SK-N-SH (cell line): Measurements from ENCODE around the gene CRTC1. TPM values are rescaled to one million over a fixed set of nuclear protein-coding genes. Genes with fewer than 3 reads are reported as not detected.

Experiments used
- CTCF ChIA-PET: fragments of 300-600, 350-600 bp; formaldehyde crosslinking; extraction: SDS; loops from one replicate; lab custom pipeline; 2021; lab: Yijun Ruan, JAX
- POLR2A ChIA-PET: fragments of 350-600 bp; sonication (Branson Sonifier 250); formaldehyde crosslinking; extraction: SDS; loops from one replicate; lab custom pipeline; 2020; ENCODE audit warnings: antibody characterized with exemption, inconsistent platforms; lab: Yijun Ruan, JAX
- DNase-seq: peaks from one replicate; pipeline ENCODE4 v3.0.0; 2012
- H2AFZ ChIP-seq: fragments of 200-600 bp; sonication (generic); 2 replicates; pipeline ENCODE4 v1.8.1; 2016; ENCODE audit warnings: antibody characterized with exemption, mild to moderate bottlenecking, low read depth
- H3F3A ChIP-seq: fragments of 200-600 bp; sonication (generic); replicated peaks from 2 replicates; pipeline ENCODE3; 2016; ENCODE audit warnings: antibody characterized with exemption, mild to moderate bottlenecking; ENCODE audit not compliant: insufficient read depth
- H3K27ac ChIP-seq, 2 experiments: fragments of 200-500 bp in 1 of 2; fragments of 200-600 bp in 1 of 2; sonication (Bioruptor generic) in 1 of 2; sonication (generic), shearing (Covaris generic) in 1 of 2; 2 replicates each; pipeline versions ENCODE4 v1.5.1 to v1.6.1; 2014 to 2016; ENCODE audit warnings: low read depth in 2 of 2, inconsistent platforms in 1 of 2, low read length in 1 of 2, mild to moderate bottlenecking in 1 of 2, mixed read lengths in 1 of 2
- H3K27me3 ChIP-seq: fragments of 200-600 bp; sonication (generic), shearing (Covaris generic); 2 replicates; pipeline ENCODE4 v1.6.1; 2016; ENCODE audit warnings: mixed run types; ENCODE audit not compliant: insufficient read depth
- H3K36me3 ChIP-seq, 2 experiments: fragments of 200-500 bp in 1 of 2; fragments of 200-600 bp in 1 of 2; sonication (Bioruptor generic) in 1 of 2; sonication (generic) in 1 of 2; replicated peaks in 1 of 2; 2 replicates each; pipeline versions ENCODE3 to v1.5.1; 2014 to 2016; ENCODE audit warnings: low read length in 1 of 2, mild to moderate bottlenecking in 1 of 2; ENCODE audit not compliant: insufficient read depth in 2 of 2, control insufficient read depth in 1 of 2
- H3K4me1 ChIP-seq, 2 experiments: fragments of 200-500 bp in 1 of 2; fragments of 200-600 bp in 1 of 2; sonication (Bioruptor generic) in 1 of 2; sonication (generic), shearing (Covaris generic) in 1 of 2; 2 replicates each; pipeline versions ENCODE4 v1.5.1 to v1.6.1; 2014 to 2016; ENCODE audit warnings: low read depth in 1 of 2, low read length in 1 of 2, mixed run types in 1 of 2; ENCODE audit not compliant: insufficient read depth in 2 of 2, control insufficient read depth in 1 of 2
- H3K4me2 ChIP-seq: fragments of 200-600 bp; sonication (generic), shearing (Covaris generic); 2 replicates; pipeline ENCODE4 v1.6.1; 2017; ENCODE audit warnings: mixed run types
- H3K4me3 ChIP-seq, 2 experiments: fragments of 200-500 bp in 1 of 2; fragments of 200-600 bp in 1 of 2; sonication (Bioruptor generic) in 1 of 2; sonication (generic), shearing (Covaris generic) in 1 of 2; 2 replicates each; pipeline versions ENCODE4 v1.5.1 to v1.8.1; 2014 to 2016; ENCODE audit warnings: low read depth in 2 of 2, inconsistent platforms in 1 of 2, low read length in 1 of 2, mild to moderate bottlenecking in 1 of 2, mixed read lengths in 1 of 2, moderate library complexity in 1 of 2
- H3K79me2 ChIP-seq: fragments of 200-600 bp; sonication (generic); 2 replicates; pipeline ENCODE4 v1.8.1; 2017; ENCODE audit warnings: mild to moderate bottlenecking; ENCODE audit not compliant: insufficient read depth
- H3K9ac ChIP-seq: fragments of 200-600 bp; sonication (generic); 2 replicates; pipeline ENCODE4 v1.6.1; 2017; ENCODE audit warnings: mixed run types
- H3K9me2 ChIP-seq: fragments of 200-600 bp; sonication (generic); 2 replicates; pipeline ENCODE4 v1.6.1; 2017; ENCODE audit warnings: mixed run types
- H3K9me3 ChIP-seq: fragments of 200-600 bp; sonication (generic); 2 replicates; pipeline ENCODE4 v1.6.1; 2017; ENCODE audit warnings: mixed run types, mild to moderate bottlenecking, moderate library complexity
- H4K20me1 ChIP-seq: fragments of 200-600 bp; sonication (generic); 2 replicates; pipeline ENCODE4 v1.6.1; 2017; ENCODE audit warnings: mild to moderate bottlenecking, mixed run types; ENCODE audit not compliant: insufficient read depth
- CHD2 ChIP-seq: fragments of 150-350 bp; IDR thresholded peaks from 2 replicates; pipeline ENCODE4 v1.6.1; 2018; ENCODE audit warnings: low read length; ENCODE audit not compliant: partially characterized antibody
- ELF1 ChIP-seq: IDR thresholded peaks from 2 replicates; pipeline ENCODE4 v1.4.0; 2012
- EP300 ChIP-seq, 2 experiments: IDR thresholded peaks; 2 replicates each; pipeline versions ENCODE4 v1.4.0 to v1.6.1; 2012; ENCODE audit warnings: borderline replicate concordance in 1 of 2, low read depth in 1 of 2, low read length in 1 of 2
- FOXJ3 ChIP-seq: sonication (generic); formaldehyde crosslinking; IDR thresholded peaks from 2 replicates; pipeline ENCODE4 v1.5.1; 2020; ENCODE audit warnings: mild to moderate bottlenecking, missing genetic modification reagents
- GABPA ChIP-seq: IDR thresholded peaks from 2 replicates; pipeline ENCODE4 v1.4.0; 2012; ENCODE audit warnings: low read depth, mild to moderate bottlenecking
- GATA2 ChIP-seq: sonication (generic); formaldehyde crosslinking; IDR thresholded peaks from 2 replicates; pipeline ENCODE4 v1.5.0; 2020; ENCODE audit warnings: mild to moderate bottlenecking, missing genetic modification reagents
- JUND ChIP-seq: IDR thresholded peaks from 2 replicates; pipeline ENCODE4 v1.4.0; 2012
- NFIC ChIP-seq: IDR thresholded peaks from 2 replicates; pipeline ENCODE4 v1.4.0; 2012; ENCODE audit warnings: borderline replicate concordance
- RAD21 ChIP-seq: IDR thresholded peaks from 2 replicates; pipeline ENCODE4 v1.6.1; 2012; ENCODE audit warnings: mild to moderate bottlenecking, low read length
- RCOR1 ChIP-seq: fragments of 150-350 bp; IDR thresholded peaks from 2 replicates; pipeline ENCODE4 v1.6.1; 2017; ENCODE audit warnings: antibody characterized with exemption, low read length
- RXRA ChIP-seq: IDR thresholded peaks from 2 replicates; pipeline ENCODE4 v1.4.0; 2012; ENCODE audit warnings: low read depth, mild to moderate bottlenecking, borderline replicate concordance
- SIN3A ChIP-seq: IDR thresholded peaks from 2 replicates; pipeline ENCODE4 v1.6.1; 2012; ENCODE audit warnings: low read depth, mild to moderate bottlenecking, low read length, moderate library complexity, borderline replicate concordance
- SMC3 ChIP-seq: IDR thresholded peaks from 2 replicates; pipeline ENCODE4 v1.6.1; 2012; ENCODE audit warnings: low read depth, low read length, improper control_type of control experiment
- USF2 ChIP-seq: fragments of 150-350 bp; IDR thresholded peaks from 2 replicates; pipeline ENCODE4 v1.6.1; 2017; ENCODE audit warnings: antibody characterized with exemption, low read length, low read depth, borderline replicate concordance
- ZBTB33 ChIP-seq: IDR thresholded peaks from 2 replicates; pipeline ENCODE4 v1.4.0; 2012; ENCODE audit warnings: low read depth, borderline replicate concordance
- WGBS: methylation state at CpG from one replicate; pipeline ENCODE4 v1.1.6; 2017; ENCODE audit warnings: low lambda C conversion rate; 5-methylcytosine and 5-hydroxymethylcytosine counted together
- polyA plus RNA-seq, 3 experiments: library from polyadenylated mRNA; depleted of rRNA; stranded (reverse); fragments of >200 nt; gene quantifications; 2 replicates each; pipeline ENCODE4 v1.2.3, GENCODE V29; 2012
- TF ChIP-seq, protein P1 (sequence below): IDR thresholded peaks from 2 replicates; pipeline ENCODE4 v1.4.0; 2012; ENCODE audit warnings: low read depth
- TF ChIP-seq, protein P2 (sequence below): IDR thresholded peaks from 2 replicates; pipeline ENCODE4; 2012
- TF ChIP-seq, protein P3 (sequence below): fragments of 200-600 bp; sonication (generic); IDR thresholded peaks from 2 replicates; pipeline ENCODE4 v1.6.1; 2017; ENCODE audit warnings: antibody characterized with exemption, mild to moderate bottlenecking, moderate library complexity

The CRTC1 gene
- polyA plus RNA-seq, 1 of the 3 experiments (the other 2 are of a cell fraction), result 5.0 TPM

GRCh38 chr19:18684642-18684993 lies 1.1 kb downstream of the CRTC1 start:
- WGBS, result 100% methylated on average over 1 of the region's 3 CpGs
- peaks cover 15% of the 10 kb centered on the region; the same call in 1 of the 2 replicates for H4K20me1 ChIP-seq
- TF ChIP-seq SMC3, result no peak
- TF ChIP-seq, all 33 proteins: peak for 0
- Histone ChIP-seq H3K9me2 (no peaks in the 10 kb centered on the region), H3K27me3 (no peaks in the 10 kb centered on the region), H3K4me2 (peak overlapping the region; percentile 89), H3K79me2 (peaks cover 51% of the 10 kb centered on the region), H3K4me1 (peaks cover 0 to 15% of the 10 kb centered on the region in 2 experiments; a peak in 1 of 4 replicates), H3K9ac (no peak overlapping the region; the same call in 1 of the 2 replicates), H2AFZ (no peak overlapping the region), H3K4me3 (peak overlapping the region; percentile 59 to 67), H3F3A (no peaks in the 10 kb centered on the region), H3K36me3 (no peaks in the 10 kb centered on the region), H3K9me3 (no peaks in the 10 kb centered on the region), H3K27ac (no peak overlapping the region; a peak in 1 of 4 replicates)
- POLR2A ChIA-PET, result no interaction called here
- DNase-seq, result no peak
- CTCF ChIA-PET, result interaction anchor here (1.0 to 1.8 kb wide), 4 partner anchors 68 to 206 kb away, joined by 3 to 5 read pairs (median 4); no protein-coding TSS in a partner anchor

DNA sequence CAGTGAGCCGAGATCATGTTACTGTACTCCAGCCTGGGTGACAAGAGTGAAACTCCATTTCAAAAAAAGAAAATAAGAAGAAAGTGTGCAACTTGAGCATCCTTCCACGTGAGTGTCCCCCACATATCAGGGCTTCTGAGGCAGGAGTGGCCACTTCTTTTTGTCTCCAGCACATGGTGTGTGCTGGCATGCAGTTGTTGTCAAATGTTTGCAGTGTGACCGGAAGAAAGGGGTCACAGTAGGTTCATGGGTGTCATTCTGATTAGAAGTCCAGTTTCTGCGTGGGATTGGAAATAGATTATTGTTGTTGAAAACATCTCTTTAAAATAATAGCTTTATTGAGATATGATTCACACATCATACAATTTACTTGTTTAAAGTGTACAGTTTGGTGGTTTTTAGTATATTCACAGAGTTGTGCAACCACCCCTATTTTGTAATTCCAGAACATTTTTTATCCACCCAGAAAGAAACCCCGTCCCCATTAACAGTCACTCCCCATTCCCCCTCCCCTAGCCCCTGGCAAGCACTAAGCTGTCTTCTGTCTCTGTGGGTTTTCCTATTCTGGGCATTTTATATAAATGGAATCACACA lies 2.2 kb downstream of the CRTC1 start:
- Histone ChIP-seq H3K9ac (no peak overlapping the region), H2AFZ (no peak overlapping the region), H3K4me2 (no peak overlapping the region), H4K20me1 (peaks cover 19% of the 10 kb centered on the region; the same call in 1 of the 2 replicates), H3K27ac (no peak overlapping the region), H3K36me3 (no peaks in the 10 kb centered on the region), H3F3A (no peaks in the 10 kb centered on the region), H3K9me2 (no peaks in the 10 kb centered on the region), H3K27me3 (no peaks in the 10 kb centered on the region), H3K79me2 (peaks cover 58% of the 10 kb centered on the region), H3K9me3 (no peaks in the 10 kb centered on the region)
- ChIA-PET CTCF (interaction anchor here (1.0 to 1.8 kb wide), 3 partner anchors 95 to 207 kb away, joined by 3 to 4 read pairs (median 3); no protein-coding TSS in a partner anchor), POLR2A (no interaction called here)
- no peak for DNase-seq
- WGBS, result 87% methylated on average over 5 of the region's 5 CpGs
- no peak for TF ChIP-seq CHD2
- no peak for TF ChIP-seq SIN3A
- no peak for TF ChIP-seq RXRA
- no peak for TF ChIP-seq JUND
- TF ChIP-seq GABPA, result no peak
- TF ChIP-seq EP300 (IDR thresholded peaks at IDR 0.05; ENCODE audit: borderline replicate concordance in 1 of 2, low read depth in 1 of 2, low read length in 1 of 2), result no peak
- TF ChIP-seq SMC3, result no peak
- TF ChIP-seq USF2, result no peak
- TF ChIP-seq, protein P1, sequence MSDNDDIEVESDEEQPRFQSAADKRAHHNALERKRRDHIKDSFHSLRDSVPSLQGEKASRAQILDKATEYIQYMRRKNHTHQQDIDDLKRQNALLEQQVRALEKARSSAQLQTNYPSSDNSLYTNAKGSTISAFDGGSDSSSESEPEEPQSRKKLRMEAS, result no peak
- TF ChIP-seq, protein P2, sequence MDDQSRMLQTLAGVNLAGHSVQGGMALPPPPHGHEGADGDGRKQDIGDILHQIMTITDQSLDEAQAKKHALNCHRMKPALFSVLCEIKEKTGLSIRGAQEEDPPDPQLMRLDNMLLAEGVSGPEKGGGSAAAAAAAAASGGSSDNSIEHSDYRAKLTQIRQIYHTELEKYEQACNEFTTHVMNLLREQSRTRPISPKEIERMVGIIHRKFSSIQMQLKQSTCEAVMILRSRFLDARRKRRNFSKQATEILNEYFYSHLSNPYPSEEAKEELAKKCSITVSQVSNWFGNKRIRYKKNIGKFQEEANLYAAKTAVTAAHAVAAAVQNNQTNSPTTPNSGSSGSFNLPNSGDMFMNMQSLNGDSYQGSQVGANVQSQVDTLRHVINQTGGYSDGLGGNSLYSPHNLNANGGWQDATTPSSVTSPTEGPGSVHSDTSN, result no peak
- TF ChIP-seq NFIC, result no peak
- TF ChIP-seq FOXJ3 (CRISPR knock-in tag), result no peak
- TF ChIP-seq GATA2 (CRISPR knock-in tag), result no peak
- no peak for TF ChIP-seq RAD21
- TF ChIP-seq, protein P3, sequence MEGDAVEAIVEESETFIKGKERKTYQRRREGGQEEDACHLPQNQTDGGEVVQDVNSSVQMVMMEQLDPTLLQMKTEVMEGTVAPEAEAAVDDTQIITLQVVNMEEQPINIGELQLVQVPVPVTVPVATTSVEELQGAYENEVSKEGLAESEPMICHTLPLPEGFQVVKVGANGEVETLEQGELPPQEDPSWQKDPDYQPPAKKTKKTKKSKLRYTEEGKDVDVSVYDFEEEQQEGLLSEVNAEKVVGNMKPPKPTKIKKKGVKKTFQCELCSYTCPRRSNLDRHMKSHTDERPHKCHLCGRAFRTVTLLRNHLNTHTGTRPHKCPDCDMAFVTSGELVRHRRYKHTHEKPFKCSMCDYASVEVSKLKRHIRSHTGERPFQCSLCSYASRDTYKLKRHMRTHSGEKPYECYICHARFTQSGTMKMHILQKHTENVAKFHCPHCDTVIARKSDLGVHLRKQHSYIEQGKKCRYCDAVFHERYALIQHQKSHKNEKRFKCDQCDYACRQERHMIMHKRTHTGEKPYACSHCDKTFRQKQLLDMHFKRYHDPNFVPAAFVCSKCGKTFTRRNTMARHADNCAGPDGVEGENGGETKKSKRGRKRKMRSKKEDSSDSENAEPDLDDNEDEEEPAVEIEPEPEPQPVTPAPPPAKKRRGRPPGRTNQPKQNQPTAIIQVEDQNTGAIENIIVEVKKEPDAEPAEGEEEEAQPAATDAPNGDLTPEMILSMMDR, result no peak
- no peak for TF ChIP-seq ZBTB33
- TF ChIP-seq ELF1, result no peak
- TF ChIP-seq RCOR1, result no peak
- TF ChIP-seq, all 33 proteins: peak for 0
- no peak overlapping the region for H3K4me3 ChIP-seq
- peaks cover 0 to 15% of the 10 kb centered on the region in 2 experiments; a peak in 1 of 4 replicates for H3K4me1 ChIP-seq
